Neural cell (in vitro differentiated cells): ENCODE results near the gene LLGL2. TPM values are rescaled to one million over a fixed set of nuclear protein-coding genes. Genes with fewer than 3 reads are reported as not detected.

Source experiments
- H2AFZ ChIP-seq: fragments of 200-600, 300-800 bp; sonication (generic), shearing (Covaris generic); 2 replicates; pipeline ENCODE4 v1.6.0; 2014; ENCODE audit warnings: low read depth, mild to moderate bottlenecking, antibody characterized with exemption, low read length, moderate library complexity
- H3F3A ChIP-seq: fragments of 200-600 bp; shearing (Covaris generic); 2 replicates; pipeline ENCODE4 v1.6.1; 2016; ENCODE audit warnings: mild to moderate bottlenecking, moderate library complexity, mixed read lengths, antibody characterized with exemption, low read length; ENCODE audit not compliant: insufficient read depth, poor library complexity, severe bottlenecking
- H3K27ac ChIP-seq: fragments of 200-600, 300-800 bp; sonication (generic), shearing (Covaris generic); 2 replicates; pipeline ENCODE4 v1.5.1; 2014; ENCODE audit warnings: mild to moderate bottlenecking, low read length, moderate library complexity
- H3K27me3 ChIP-seq: fragments of 300-800, 200-600 bp; sonication (generic), shearing (Covaris generic); 2 replicates; pipeline ENCODE4 v1.6.0; 2014; ENCODE audit warnings: mild to moderate bottlenecking, low read depth, low read length, moderate library complexity; ENCODE audit not compliant: insufficient read depth
- H3K36me3 ChIP-seq: fragments of 300-800, 200-600 bp; sonication (generic), shearing (Covaris generic); 2 replicates; pipeline ENCODE4 v1.5.1; 2014; ENCODE audit warnings: mild to moderate bottlenecking, antibody characterized with exemption, low read length, moderate library complexity; ENCODE audit not compliant: insufficient read depth
- H3K4me2 ChIP-seq: fragments of 300-800, 200-600 bp; sonication (generic), shearing (Covaris generic); 2 replicates; pipeline ENCODE4 v1.6.0; 2014; ENCODE audit warnings: mild to moderate bottlenecking, low read length
- H3K4me3 ChIP-seq: fragments of 300-800, 200-600 bp; sonication (generic), shearing (Covaris generic); 2 replicates; pipeline ENCODE4 v1.5.1; 2014; ENCODE audit warnings: mild to moderate bottlenecking, low read length, moderate library complexity
- H3K79me2 ChIP-seq: fragments of 200-600 bp; shearing (Covaris generic); replicated peaks from 2 replicates; pipeline ENCODE4 v1.6.0; 2014; ENCODE audit warnings: mild to moderate bottlenecking, low read length, moderate library complexity; ENCODE audit not compliant: insufficient read depth
- H3K9ac ChIP-seq: fragments of 300-800, 200-600 bp; sonication (generic), shearing (Covaris generic); 2 replicates; pipeline ENCODE4 v1.6.1; 2016; ENCODE audit warnings: mild to moderate bottlenecking, low read length, mixed read lengths
- H3K9me2 ChIP-seq: fragments of 200-600 bp; shearing (Covaris generic); 2 replicates; pipeline ENCODE4 v1.6.1; 2016; ENCODE audit warnings: mild to moderate bottlenecking, low read length, mixed read lengths; ENCODE audit not compliant: insufficient read depth
- H3K9me3 ChIP-seq: fragments of 200-600, 300-800 bp; sonication (generic), shearing (Covaris generic); 2 replicates; pipeline ENCODE4 v1.6.1; 2016; ENCODE audit warnings: mild to moderate bottlenecking, mixed run types, low read length, moderate library complexity, mixed read lengths
- H4K20me1 ChIP-seq: fragments of 200-600 bp; shearing (Covaris generic); 2 replicates; pipeline ENCODE4 v1.6.1; 2016; ENCODE audit warnings: mild to moderate bottlenecking, mixed run types; ENCODE audit not compliant: insufficient read depth
- CTCF ChIP-seq: fragments of 450-650 bp; IDR thresholded peaks from 2 replicates; pipeline ENCODE4 v1.5.1; 2014; ENCODE audit warnings: antibody characterized with exemption, mild to moderate bottlenecking, moderate library complexity; ENCODE audit not compliant: poor library complexity, severe bottlenecking
- EP300 ChIP-seq: fragments of 450-650 bp; conservative IDR thresholded peaks from 2 replicates; pipeline ENCODE4 v1.6.1; 2014; ENCODE audit warnings: antibody characterized with exemption, mild to moderate bottlenecking, moderate library complexity; ENCODE audit not compliant: poor library complexity, severe bottlenecking
- EZH2 ChIP-seq: fragments of 200-600, 300-800 bp; shearing (Covaris generic), sonication (generic); IDR thresholded peaks from 2 replicates; pipeline ENCODE4 v1.6.1; 2014; ENCODE audit warnings: antibody characterized with exemption, low read length, borderline replicate concordance, mild to moderate bottlenecking; ENCODE audit not compliant: insufficient read depth, poor library complexity, severe bottlenecking
- MXI1 ChIP-seq: fragments of 450-650 bp; conservative IDR thresholded peaks from 2 replicates; pipeline ENCODE4 v1.6.1; 2014; ENCODE audit warnings: antibody characterized with exemption, mild to moderate bottlenecking; ENCODE audit not compliant: poor library complexity, severe bottlenecking
- POLR2AphosphoS5 ChIP-seq: IDR thresholded peaks from 2 replicates; pipeline ENCODE4 v1.6.1; 2012
- RAD21 ChIP-seq: fragments of 450-650 bp; conservative IDR thresholded peaks from 2 replicates; pipeline ENCODE4 v1.6.1; 2014; ENCODE audit warnings: antibody characterized with exemption, mild to moderate bottlenecking, moderate library complexity
- REST ChIP-seq: IDR thresholded peaks from 2 replicates; pipeline ENCODE4 v1.6.1; 2012; ENCODE audit warnings: borderline replicate concordance
- SMC3 ChIP-seq: fragments of 450-650 bp; conservative IDR thresholded peaks from 2 replicates; pipeline ENCODE4 v1.6.1; 2014; ENCODE audit warnings: antibody characterized with exemption, mild to moderate bottlenecking, moderate library complexity; ENCODE audit not compliant: poor library complexity
- TAF1 ChIP-seq: IDR thresholded peaks from 2 replicates; pipeline ENCODE4 v1.6.1; 2012; ENCODE audit warnings: low read depth
- polyA plus RNA-seq: library from polyadenylated mRNA; depleted of rRNA; stranded (reverse); fragments of >200 nt; gene quantifications from 2 replicates; pipeline ENCODE4 v1.2.3, GENCODE V29; 2014

Gene LLGL2
- polyA plus RNA-seq, 1 donor from 2014 or later: 0.95 TPM

GRCh38 chr17:75571885-75572215 is 46.4 kb downstream of the LLGL2 start:
- Histone ChIP-seq H3K9me3 (no peaks in the 10 kb centered on the region), H3K27ac (no peak overlapping the region)
- TF ChIP-seq POLR2AphosphoS5 (no peak), EP300 (no peak), CTCF (no peak), SMC3 (no peak), MXI1 (no peak), REST (no peak), RAD21 (no peak), EZH2 (no peak), TAF1 (no peak)

GRCh38 chr17:75572713-75573539 is 47.4 kb downstream of the LLGL2 start:
- Histone ChIP-seq H3K4me3 (no peak overlapping the region), H3F3A (no peaks in the 10 kb centered on the region), H3K4me2 (no peak overlapping the region), H3K9me3 (no peaks in the 10 kb centered on the region), H3K27ac (no peak overlapping the region), H4K20me1 (no peaks in the 10 kb centered on the region), H3K9ac (no peak overlapping the region), H3K9me2 (no peaks in the 10 kb centered on the region), H3K79me2 (no peaks in the 10 kb centered on the region), H2AFZ (no peak overlapping the region), H3K27me3 (no peaks in the 10 kb centered on the region), H3K36me3 (no peaks in the 10 kb centered on the region)
- TF ChIP-seq EZH2 (no peak), MXI1 (no peak), SMC3 (no peak), POLR2AphosphoS5 (no peak), REST (no peak), CTCF (no peak), TAF1 (no peak), RAD21 (no peak), EP300 (no peak)

More at GRCh38 chr17:75571885-75572215, 46.4 kb downstream of the LLGL2 start:
- no peak overlapping the region for H3K9ac ChIP-seq
- H3K4me3 ChIP-seq: no peak overlapping the region
- no peak overlapping the region for H2AFZ ChIP-seq
- H3K36me3 ChIP-seq: no peaks in the 10 kb centered on the region
- no peaks in the 10 kb centered on the region for H3F3A ChIP-seq
- no peaks in the 10 kb centered on the region for H3K27me3 ChIP-seq
- no peaks in the 10 kb centered on the region for H3K79me2 ChIP-seq
- no peaks in the 10 kb centered on the region for H4K20me1 ChIP-seq
- no peak overlapping the region for H3K4me2 ChIP-seq
- no peaks in the 10 kb centered on the region for H3K9me2 ChIP-seq
